Measurements from ENCODE around the gene SHISAL2A. TPM values are rescaled to one million over a fixed set of nuclear protein-coding genes. Genes with fewer than 3 reads are reported as not detected.

The SHISAL2A gene
- total and polyA plus RNA-seq, 2 donors (not counting 3 experiments of a cell fraction or from before 2014, with no cell fraction given), result not detected

DNA sequence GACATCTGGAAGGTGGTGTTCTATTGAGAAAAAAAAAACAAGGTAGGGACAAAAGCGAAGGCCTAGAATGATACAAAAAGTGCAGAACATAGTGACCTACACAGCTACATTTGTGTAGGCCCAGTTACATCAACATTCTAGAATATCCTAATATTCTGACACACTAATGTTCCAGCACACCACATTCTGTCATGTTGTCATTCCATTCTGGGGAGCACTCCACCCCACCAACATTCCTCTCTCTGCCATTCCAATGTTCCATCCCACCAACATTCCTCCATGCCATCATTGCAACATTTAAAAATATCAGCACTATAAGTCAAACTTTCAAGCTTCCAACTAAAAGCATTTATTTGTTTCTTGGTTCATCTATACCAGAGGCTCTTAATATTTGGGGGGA is 36.7 kb downstream of the SHISAL2A start:
- no peak overlapping the region for H3K4me3 ChIP-seq (replicated peaks in 1 of 3; ENCODE audit: insufficient read depth in 1 of 3, low read depth in 1 of 3, low read length in 3 of 3)
- no peak overlapping the region for H3K4me2 ChIP-seq (ENCODE audit: insufficient read depth, low read length)
- DNase-seq (ENCODE audit: low read depth, low spot score) (no peak), FAIRE-seq (no peak)
- ChIA-PET CTCF (interaction anchor here (0.8 to 0.9 kb wide), 3 partner anchors 11 to 266 kb away, joined by 3 to 4 read pairs (median 3); partner anchors contain the start of genes ORC1 and PRPF38A), POLR2A (no interaction called here)
- H3K9me1 ChIP-seq (replicated peaks; ENCODE audit: control insufficient read depth, extremely low read depth, insufficient read depth, low read length), result no peaks in the 10 kb centered on the region
- dilution Hi-C loops (cut with MboI; ENCODE audit: extremely low pct_ligation_motif_present, low sequenced_read_pairs), result no loop called here
- intact Hi-C loops (cut with micrococcal nuclease), result loop anchor here (2.0 to 5.0 kb wide), 4 partner anchors 63 to 542 kb away; partner anchors contain the start of genes CC2D1B and TUT4
- H4K20me1 ChIP-seq (replicated peaks; ENCODE audit: control insufficient read depth, extremely low read depth, insufficient read depth, low read length), result no peaks in the 10 kb centered on the region
- no TSS peak for BruUV-seq (replicated peaks)
- no peaks in the 10 kb centered on the region for H3K27me3 ChIP-seq (ENCODE audit: control insufficient read depth in 2 of 2, insufficient read depth in 2 of 2, low read length in 2 of 2)
- H2AFZ ChIP-seq (ENCODE audit: low read depth, low read length), result no peak overlapping the region
- H3K79me2 ChIP-seq (ENCODE audit: control insufficient read depth, insufficient read depth, low read length), result no peaks in the 10 kb centered on the region
- no peak overlapping the region for H3K9ac ChIP-seq (replicated peaks; ENCODE audit: extremely low read depth, insufficient read depth, low read length)
- no peaks in the 10 kb centered on the region for H3K9me3 ChIP-seq (replicated peaks; ENCODE audit: control insufficient read depth, insufficient read depth, low read length)
- H3K27ac ChIP-seq (ENCODE audit: insufficient read depth, low read depth, low read length), result no peak overlapping the region
- no peaks in the 10 kb centered on the region for H3K36me3 ChIP-seq (ENCODE audit: control insufficient read depth in 2 of 2, extremely low read depth in 1 of 2, insufficient read depth in 2 of 2, low read length in 2 of 2)
- H3K4me1 ChIP-seq (ENCODE audit: control insufficient read depth, extremely low read depth, insufficient read depth, low read length), result peaks cover 6% of the 10 kb centered on the region
- TF ChIP-seq MAX (IDR thresholded peaks at IDR 0.05; ENCODE audit: insufficient read depth, insufficient read length) (no peak), POLR2AphosphoS5 (IDR thresholded peaks at IDR 0.05; ENCODE audit: insufficient read depth, low read depth, low read length) (no peak), FOS (IDR thresholded peaks at IDR 0.05; ENCODE audit: borderline replicate concordance, insufficient read depth, low read length) (no peak), JUN (IDR thresholded peaks at IDR 0.05; ENCODE audit: borderline replicate concordance, insufficient read depth, insufficient read length, low read depth) (no peak), EZH2 (IDR thresholded peaks at IDR 0.05; ENCODE audit: borderline replicate concordance, low read depth, low read length, severe bottlenecking) (no peak), MYC (IDR thresholded peaks at IDR 0.05; ENCODE audit: low read depth, low read length) (no peak), POLR2A (IDR thresholded peaks at IDR 0.05; ENCODE audit: low read depth, low read length) (no peak), GATA2 (IDR thresholded peaks at IDR 0.05; ENCODE audit: insufficient read depth, insufficient read length, low read depth, low read length) (no peak)
- TF ChIP-seq, protein P1, sequence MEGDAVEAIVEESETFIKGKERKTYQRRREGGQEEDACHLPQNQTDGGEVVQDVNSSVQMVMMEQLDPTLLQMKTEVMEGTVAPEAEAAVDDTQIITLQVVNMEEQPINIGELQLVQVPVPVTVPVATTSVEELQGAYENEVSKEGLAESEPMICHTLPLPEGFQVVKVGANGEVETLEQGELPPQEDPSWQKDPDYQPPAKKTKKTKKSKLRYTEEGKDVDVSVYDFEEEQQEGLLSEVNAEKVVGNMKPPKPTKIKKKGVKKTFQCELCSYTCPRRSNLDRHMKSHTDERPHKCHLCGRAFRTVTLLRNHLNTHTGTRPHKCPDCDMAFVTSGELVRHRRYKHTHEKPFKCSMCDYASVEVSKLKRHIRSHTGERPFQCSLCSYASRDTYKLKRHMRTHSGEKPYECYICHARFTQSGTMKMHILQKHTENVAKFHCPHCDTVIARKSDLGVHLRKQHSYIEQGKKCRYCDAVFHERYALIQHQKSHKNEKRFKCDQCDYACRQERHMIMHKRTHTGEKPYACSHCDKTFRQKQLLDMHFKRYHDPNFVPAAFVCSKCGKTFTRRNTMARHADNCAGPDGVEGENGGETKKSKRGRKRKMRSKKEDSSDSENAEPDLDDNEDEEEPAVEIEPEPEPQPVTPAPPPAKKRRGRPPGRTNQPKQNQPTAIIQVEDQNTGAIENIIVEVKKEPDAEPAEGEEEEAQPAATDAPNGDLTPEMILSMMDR (IDR thresholded peaks at IDR 0.05; ENCODE audit: extremely low read depth in 1 of 2, insufficient read depth in 1 of 2, low read depth in 1 of 2, low read length in 2 of 2), result no peak

Data from endothelial cell of umbilical vein (primary cell).